Liver (tissue), 3 donors: ENCODE data around the gene LRRC10B.

Experiments used
- CTCF ChIP-seq: fragments of 150-350 bp; IDR thresholded peaks from 2 replicates; pipeline ENCODE4 v1.5.1; 2017; ENCODE audit warnings: improper control_type of control experiment, low read depth, low read length; ENCODE audit not compliant: missing input control
- REST ChIP-seq: IDR thresholded peaks from 2 replicates; pipeline ENCODE4 v1.6.1; 2016; ENCODE audit warnings: antibody characterized with exemption, mild to moderate bottlenecking
- TAF1 ChIP-seq: conservative IDR thresholded peaks from 2 replicates; pipeline ENCODE4 v1.6.1; 2016; ENCODE audit warnings: antibody characterized with exemption, mild to moderate bottlenecking
- YY1 ChIP-seq: IDR thresholded peaks from 2 replicates; pipeline ENCODE4 v1.6.1; 2016; ENCODE audit warnings: antibody characterized with exemption, mild to moderate bottlenecking
- donor health status: healthy.
- donor health status: healthy.

- TF ChIP-seq TAF1 (no peak), CTCF (no peak), YY1 (no peak), REST (no peak)
Observed at GRCh38 chr11:61496602-61497400, 11.7 kb upstream of the LRRC10B start.
